ENCODE measurements around the gene HPCA.

DNA sequence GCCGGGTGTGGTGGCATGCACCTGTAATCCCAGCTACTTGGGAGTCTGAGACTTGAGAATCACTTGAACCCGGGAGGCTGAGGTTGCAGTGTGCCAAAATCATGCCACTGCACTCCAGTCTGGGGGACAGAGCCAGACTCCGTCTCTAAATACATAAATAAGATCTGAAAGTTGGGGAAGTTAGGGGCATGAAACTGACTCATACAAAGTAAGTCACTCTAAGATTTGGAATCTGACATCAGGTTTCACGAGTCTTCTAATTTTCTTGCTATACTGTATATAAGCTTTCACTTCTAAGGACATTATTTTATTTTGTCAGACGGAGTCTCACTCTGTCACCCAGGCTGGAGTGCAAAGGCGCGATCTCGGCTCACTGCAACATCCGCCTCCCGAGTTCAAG lies 48.2 kb downstream of the HPCA start:
- TF ChIP-seq CTCF (optimal IDR thresholded peaks at IDR 0.05 in 1 of 3, IDR thresholded peaks at IDR 0.05 in 1 of 3, conservative IDR thresholded peaks at IDR 0.05 in 1 of 3; ENCODE audit: extremely low read depth in 1 of 3, insufficient read depth in 2 of 3, low read length in 3 of 3) (no peak), EZH2 (IDR thresholded peaks at IDR 0.05; ENCODE audit: low read length) (no peak)
